Endothelial cell of umbilical vein (primary cell): ENCODE data around the gene AACS. TPM values are rescaled to one million over a fixed set of nuclear protein-coding genes. Genes with fewer than 3 reads are reported as not detected.

ENCODE experiments used
- BruUV-seq: library from RNA; stranded (reverse); fragments of 400-500 nt; replicated peaks from 2 replicates; lab custom pipeline; 2021; lab: Mats Ljungman, UMichigan
- CTCF ChIA-PET: fragments of 300-600, 350-600 bp; sonication (Branson Sonifier 250); formaldehyde crosslinking; loops from one replicate; lab custom pipeline; 2021; ENCODE audit warnings: antibody characterized with exemption, inconsistent platforms; lab: Charles Lee
- POLR2A ChIA-PET: fragments of 300-600, 350-600 bp; sonication (Branson Sonifier 250); formaldehyde crosslinking; loops from one replicate; lab custom pipeline; 2021; ENCODE audit warnings: antibody characterized with exemption, inconsistent platforms; lab: Charles Lee
- DNase-seq: peaks from one replicate; pipeline ENCODE4 v3.0.0-alpha.2; 2011; ENCODE audit warnings: low read depth, low spot score
- FAIRE-seq: peaks from 2 replicates; lab custom pipeline; 2011; peaks lifted over from hg19 to GRCh38; lab: Jason Lieb, UNC
- H2AFZ ChIP-seq: 2 replicates; pipeline ENCODE4 v1.6.0; 2012; ENCODE audit warnings: low read depth, low read length, control low read depth, inconsistent platforms
- H3K27ac ChIP-seq: 2 replicates; pipeline ENCODE4 v1.5.1; 2011; ENCODE audit warnings: low read depth, mild to moderate bottlenecking, control low read depth, low read length, moderate library complexity; ENCODE audit not compliant: insufficient read depth
- H3K27me3 ChIP-seq, 2 experiments: 2 replicates each; pipeline versions ENCODE4 v1.6.0 to v1.6.1; 2011; ENCODE audit warnings: low read length in 2 of 2, mixed read lengths in 1 of 2; ENCODE audit not compliant: control insufficient read depth in 2 of 2, insufficient read depth in 2 of 2
- H3K36me3 ChIP-seq, 2 experiments: 2 replicates in 1 of 2; 3 replicates in 1 of 2; pipeline ENCODE4 v1.5.1; 2011; ENCODE audit warnings: low read length in 2 of 2, mild to moderate bottlenecking in 1 of 2, moderate library complexity in 1 of 2; ENCODE audit not compliant: control insufficient read depth in 2 of 2, insufficient read depth in 2 of 2; ENCODE audit errors: extremely low read depth in 1 of 2
- H3K4me1 ChIP-seq: 3 replicates; pipeline ENCODE4 v1.5.1; 2011; ENCODE audit warnings: mild to moderate bottlenecking, low read length; ENCODE audit not compliant: control insufficient read depth, insufficient read depth; ENCODE audit errors: extremely low read depth
- H3K4me2 ChIP-seq: 2 replicates; pipeline ENCODE4 v1.6.1; 2011; ENCODE audit warnings: low read length, control low read depth, mixed read lengths; ENCODE audit not compliant: insufficient read depth
- H3K4me3 ChIP-seq, 3 experiments: fragments of 200-600 bp in 1 of 3; sonication (generic), shearing (Covaris generic) in 1 of 3; replicated peaks in 1 of 3; 2 replicates each; pipeline ENCODE4 v1.5.1; 2011 to 2016; ENCODE audit warnings: control low read depth in 3 of 3, low read length in 3 of 3, mild to moderate bottlenecking in 2 of 3, inconsistent platforms in 1 of 3, low read depth in 1 of 3, moderate library complexity in 1 of 3; ENCODE audit not compliant: insufficient read depth in 1 of 3
- H3K79me2 ChIP-seq: 2 replicates; pipeline ENCODE4 v1.6.0; 2012; ENCODE audit warnings: low read length, inconsistent platforms; ENCODE audit not compliant: control insufficient read depth, insufficient read depth
- H3K9ac ChIP-seq: replicated peaks from 2 replicates; pipeline ENCODE3; 2011; ENCODE audit warnings: low read length, control low read depth; ENCODE audit not compliant: insufficient read depth; ENCODE audit errors: extremely low read depth
- H3K9me1 ChIP-seq: replicated peaks from 3 replicates; pipeline ENCODE4 v1.6.0; 2011; ENCODE audit warnings: mild to moderate bottlenecking, low read length; ENCODE audit not compliant: control insufficient read depth, insufficient read depth; ENCODE audit errors: extremely low read depth
- H3K9me3 ChIP-seq: replicated peaks from 2 replicates; pipeline ENCODE4 v1.5.1; 2012; ENCODE audit warnings: low read length, inconsistent platforms; ENCODE audit not compliant: control insufficient read depth, insufficient read depth
- H4K20me1 ChIP-seq: replicated peaks from 2 replicates; pipeline ENCODE3; 2011; ENCODE audit warnings: mild to moderate bottlenecking, low read length; ENCODE audit not compliant: control insufficient read depth, insufficient read depth; ENCODE audit errors: extremely low read depth
- EZH2 ChIP-seq: IDR thresholded peaks from 2 replicates; pipeline ENCODE4 v1.6.1; 2012; ENCODE audit warnings: borderline replicate concordance, low read depth, mild to moderate bottlenecking, moderate library complexity, low read length, inconsistent platforms; ENCODE audit not compliant: severe bottlenecking
- FOS ChIP-seq: IDR thresholded peaks from 2 replicates; pipeline ENCODE4 v1.6.1; 2011; ENCODE audit warnings: mild to moderate bottlenecking, low read length, moderate library complexity, borderline replicate concordance; ENCODE audit not compliant: insufficient read depth
- JUN ChIP-seq: IDR thresholded peaks from 2 replicates; pipeline ENCODE4 v1.6.1; 2011; ENCODE audit warnings: borderline replicate concordance, low read depth; ENCODE audit not compliant: insufficient read length, insufficient read depth
- MYC ChIP-seq: IDR thresholded peaks from one replicate; pipeline ENCODE4 v1.6.1; 2011; ENCODE audit warnings: mild to moderate bottlenecking, low read depth, low read length
- POLR2A ChIP-seq: IDR thresholded peaks from 2 replicates; pipeline ENCODE4 v1.6.1; 2012; ENCODE audit warnings: low read depth, mild to moderate bottlenecking, control low read depth, low read length
- POLR2AphosphoS5 ChIP-seq: IDR thresholded peaks from 2 replicates; pipeline ENCODE4 v1.6.1; 2012; ENCODE audit warnings: low read depth, mild to moderate bottlenecking, control low read depth, low read length, moderate library complexity; ENCODE audit not compliant: insufficient read depth
- dilution Hi-C: fragments of 300-500 bp; cut with MboI; formaldehyde crosslinking; loops from one replicate; pipeline ENCODE4 v1.15.0; 2019; ENCODE audit warnings: low sequenced_read_pairs; ENCODE audit not compliant: extremely low pct_ligation_motif_present
- intact Hi-C: fragments of 100-400 bp; cut with micrococcal nuclease; formaldehyde crosslinking; loops from one replicate; pipeline ENCODE4 v1.10.0; 2022
- polyA plus RNA-seq, 4 experiments: library from polyadenylated mRNA; depleted of rRNA in 3 of 4; stranded (reverse) in 3 of 4; unstranded in 1 of 4; fragments of >200 nt; gene quantifications; 2 replicates each; pipeline versions ENCODE4 v1.2.1 to v1.2.3, GENCODE V29; 2011 to 2012; ENCODE audit warnings: missing spikeins in 1 of 4
- total RNA-seq: library from RNA; stranded (reverse); gene quantifications from 2 replicates; pipeline ENCODE4 v1.2.3, GENCODE V29; 2021
- TF ChIP-seq, protein P1 (sequence below), 2 donors: IDR thresholded peaks; 1 replicate in 1 of 2; 2 replicates in 1 of 2; pipeline ENCODE4 v1.5.1; 2011; ENCODE audit warnings: low read length in 2 of 2, mild to moderate bottlenecking in 2 of 2, moderate library complexity in 2 of 2, control low read depth in 1 of 2, inconsistent platforms in 1 of 2, low read depth in 1 of 2; ENCODE audit not compliant: insufficient read depth in 1 of 2; ENCODE audit errors: extremely low read depth in 1 of 2

The AACS gene
- total and polyA plus RNA-seq, 2 donors (not counting 3 experiments of a cell fraction or from before 2014, with no cell fraction given), result 34.7 to 40.3 TPM

DNA sequence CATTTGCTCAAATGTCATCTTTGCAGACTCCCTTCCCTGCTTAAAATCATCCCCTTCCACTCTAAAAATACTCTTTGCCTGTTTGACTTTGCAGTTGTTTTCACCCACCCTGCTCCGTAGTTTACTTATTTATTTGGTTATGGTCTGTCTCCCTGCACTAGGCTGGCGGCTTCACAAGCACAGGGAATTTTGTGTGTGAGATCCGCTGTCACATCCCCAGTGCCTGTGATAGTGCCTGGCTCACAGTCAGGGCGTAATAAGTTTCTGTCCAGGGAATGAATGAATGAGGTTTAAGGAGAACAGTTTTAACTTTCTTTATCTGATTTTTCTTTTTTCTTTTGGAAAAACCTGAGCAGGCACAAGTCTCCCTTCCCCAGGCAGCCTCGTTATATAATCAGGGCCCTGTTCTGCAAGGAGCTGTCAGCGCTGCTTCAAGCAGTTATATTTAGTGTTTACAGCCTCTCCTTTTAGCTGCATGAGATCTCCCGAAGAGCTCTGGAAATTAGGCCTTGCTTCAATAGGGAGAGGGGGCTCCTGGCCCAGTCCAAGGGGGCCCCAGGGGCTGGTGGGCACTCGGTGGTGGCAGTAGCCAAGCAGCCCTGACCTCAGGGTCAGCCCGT lies 107.1 kb downstream of the AACS start:
- no peak overlapping the region for H3K4me2 ChIP-seq
- no TSS peak for BruUV-seq
- H3K9me3 ChIP-seq, result no peaks in the 10 kb centered on the region
- H3K9ac ChIP-seq, result no peak overlapping the region
- H3K79me2 ChIP-seq, result no peaks in the 10 kb centered on the region
- H3K27ac ChIP-seq, result no peak overlapping the region
- FAIRE-seq, result no peak
- no peaks in the 10 kb centered on the region for H3K27me3 ChIP-seq
- no peaks in the 10 kb centered on the region for H3K36me3 ChIP-seq
- H4K20me1 ChIP-seq, result no peaks in the 10 kb centered on the region
- no peak for DNase-seq
- no peaks in the 10 kb centered on the region for H3K9me1 ChIP-seq
- ChIA-PET POLR2A (no interaction called here), CTCF (no interaction called here)
- dilution Hi-C loops (no loop called here), intact Hi-C loops (no loop called here)
- no peak overlapping the region for H3K4me3 ChIP-seq
- no peak overlapping the region for H2AFZ ChIP-seq
- no peaks in the 10 kb centered on the region for H3K4me1 ChIP-seq
- TF ChIP-seq EZH2, result no peak
- no peak for TF ChIP-seq JUN
- TF ChIP-seq MYC, result no peak
- TF ChIP-seq, protein P1, sequence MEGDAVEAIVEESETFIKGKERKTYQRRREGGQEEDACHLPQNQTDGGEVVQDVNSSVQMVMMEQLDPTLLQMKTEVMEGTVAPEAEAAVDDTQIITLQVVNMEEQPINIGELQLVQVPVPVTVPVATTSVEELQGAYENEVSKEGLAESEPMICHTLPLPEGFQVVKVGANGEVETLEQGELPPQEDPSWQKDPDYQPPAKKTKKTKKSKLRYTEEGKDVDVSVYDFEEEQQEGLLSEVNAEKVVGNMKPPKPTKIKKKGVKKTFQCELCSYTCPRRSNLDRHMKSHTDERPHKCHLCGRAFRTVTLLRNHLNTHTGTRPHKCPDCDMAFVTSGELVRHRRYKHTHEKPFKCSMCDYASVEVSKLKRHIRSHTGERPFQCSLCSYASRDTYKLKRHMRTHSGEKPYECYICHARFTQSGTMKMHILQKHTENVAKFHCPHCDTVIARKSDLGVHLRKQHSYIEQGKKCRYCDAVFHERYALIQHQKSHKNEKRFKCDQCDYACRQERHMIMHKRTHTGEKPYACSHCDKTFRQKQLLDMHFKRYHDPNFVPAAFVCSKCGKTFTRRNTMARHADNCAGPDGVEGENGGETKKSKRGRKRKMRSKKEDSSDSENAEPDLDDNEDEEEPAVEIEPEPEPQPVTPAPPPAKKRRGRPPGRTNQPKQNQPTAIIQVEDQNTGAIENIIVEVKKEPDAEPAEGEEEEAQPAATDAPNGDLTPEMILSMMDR (IDR thresholded peaks at IDR 0.05; ENCODE audit: extremely low read depth in 1 of 2, insufficient read depth in 1 of 2, low read depth in 1 of 2, low read length in 2 of 2), result no peak
- TF ChIP-seq POLR2A, result no peak
- no peak for TF ChIP-seq FOS
- no peak for TF ChIP-seq POLR2AphosphoS5
